GM18520 (cell line): ENCODE data around the gene IRX6.

Source experiments
- ATAC-seq: cut with Tn5 transposase; IDR thresholded peaks from one replicate; pipeline ENCODE4 v1.9.1; 2021; ENCODE audit not compliant: unreplicated experiment

The IRX6 gene

GRCh38 chr16:55364811-55365210 is 40.8 kb downstream of the IRX6 start:
- ATAC-seq: no peak

- no peak for ATAC-seq
Observed at GRCh38 chr16:55367301-55367811, 43.4 kb downstream of the IRX6 start.

- ATAC-seq: no peak
Observed at GRCh38 chr16:55367866-55368603, 44.0 kb downstream of the IRX6 start.

GRCh38 chr16:55369151-55369550 is 45.1 kb downstream of the IRX6 start:
- no peak for ATAC-seq

GRCh38 chr16:55370762-55371482 is 46.9 kb downstream of the IRX6 start:
- no peak for ATAC-seq

- no peak for ATAC-seq
Observed at GRCh38 chr16:55372792-55373488, 48.9 kb downstream of the IRX6 start.

GRCh38 chr16:55373489-55373832 is 49.5 kb downstream of the IRX6 start:
- ATAC-seq: no peak

- ATAC-seq: no peak
Observed at GRCh38 chr16:55376045-55376444, 52.0 kb downstream of the IRX6 start.

GRCh38 chr16:55376567-55377167 is 52.7 kb downstream of the IRX6 start:
- no peak for ATAC-seq

- ATAC-seq: no peak
Observed at GRCh38 chr16:55377840-55378239, 53.8 kb downstream of the IRX6 start.

- no peak for ATAC-seq
Observed at GRCh38 chr16:55378616-55379015, 54.6 kb downstream of the IRX6 start.

- ATAC-seq: no peak
Observed at GRCh38 chr16:55379371-55379770, 55.4 kb downstream of the IRX6 start.

- ATAC-seq: no peak
Observed at GRCh38 chr16:55379876-55380390, 55.9 kb downstream of the IRX6 start.
